Left lung (tissue), 10 donors: Measurements from ENCODE around the gene PLEKHM2. TPM values are rescaled to one million over a fixed set of nuclear protein-coding genes. Genes with fewer than 3 reads are reported as not detected.

ENCODE experiments used
- ATAC-seq: fragments of 200-7000 bp; cut with Tn5 transposase; one replicate; pipeline ENCODE4 v1.9.1; 2020; ENCODE audit warnings: moderate library complexity
- DNase-seq, 4 donors: peaks; one replicate each; pipeline ENCODE4 v3.0.0-alpha.2; 2013 to 2020
- H3K27ac ChIP-seq, 2 donors: fragments of 200-600 bp; sonication (generic) in 1 of 2; one replicate each; pipeline versions ENCODE4 v1.5.0 to v1.8.0; 2020 to 2021
- H3K27me3 ChIP-seq, 2 donors: fragments of 200-600 bp; sonication (generic) in 1 of 2; one replicate each; pipeline versions ENCODE4 v1.5.0 to v1.8.0; 2020 to 2021
- H3K36me3 ChIP-seq, 2 donors: fragments of 200-600 bp; sonication (generic) in 1 of 2; one replicate each; pipeline versions ENCODE4 v1.5.0 to v1.8.0; 2020 to 2021
- H3K4me1 ChIP-seq, 2 donors: fragments of 200-600 bp; one replicate each; pipeline ENCODE4 v1.8.0; 2021
- H3K4me3 ChIP-seq, 2 donors: fragments of 200-600 bp; sonication (generic) in 1 of 2; one replicate each; pipeline versions ENCODE4 v1.5.0 to v1.8.0; 2020 to 2021; ENCODE audit warnings: mild to moderate bottlenecking in 1 of 2
- H3K9me3 ChIP-seq, 2 donors: fragments of 200-600 bp; sonication (generic) in 1 of 2; one replicate each; pipeline versions ENCODE4 v1.5.0 to v1.8.0; 2020 to 2021
- CTCF ChIP-seq, 2 donors: fragments of 200-600 bp; sonication (generic) in 1 of 2; IDR thresholded peaks; one replicate each; pipeline versions ENCODE4 v1.5.0 to v1.8.0; 2021; ENCODE audit warnings: antibody characterized with exemption in 2 of 2
- intact Hi-C, 2 donors: fragments of 100-400 bp; cut with DNase I; formaldehyde crosslinking; loops; one replicate each; pipeline versions ENCODE4 v1.11.2 to v1.14.2; 2022
- polyA plus RNA-seq, 6 donors: library from polyadenylated mRNA; unstranded; fragments of 120-200 nt; gene quantifications; one replicate each; pipeline ENCODE4 v1.2.1, GENCODE V29; 2013; ENCODE audit not compliant: insufficient read length in 6 of 6
- total RNA-seq, 2 donors: library from RNA; stranded (reverse); fragmentation: NEBNext Ultra II Directional; extraction: Animal tissue kit (Norgen Biotek cat#: 25700); gene quantifications; one replicate each; pipeline ENCODE4 v1.2.1, GENCODE V29; 2021
- donor health status: DM: no; HTN: yes; CAD: no.
- donor health status: DM: no; HTN: no; CAD: no.

Gene PLEKHM2
- total and polyA plus RNA-seq, 8 donors, result 51.5 to 86.8 (median 60.1) TPM

GRCh38 chr1:15705184-15705566 lies 21.1 kb downstream of the PLEKHM2 start:
- no peak overlapping the region for H3K4me3 ChIP-seq
- TF ChIP-seq CTCF (IDR thresholded peaks at IDR 0.05), result no peak
- H3K27me3 ChIP-seq, result no peaks in the 10 kb centered on the region
- no peak for DNase-seq
- no peak for ATAC-seq
- H3K9me3 ChIP-seq, result no peaks in the 10 kb centered on the region
- peaks cover 27 to 58% of the 10 kb centered on the region in 2 donors for H3K4me1 ChIP-seq
- no peak overlapping the region for H3K27ac ChIP-seq
- peaks cover 0 to 8% of the 10 kb centered on the region in 2 donors for H3K36me3 ChIP-seq
- intact Hi-C loops, result no loop called here

GRCh38 chr1:15706751-15707150 lies 22.6 kb downstream of the PLEKHM2 start:
- H3K9me3 ChIP-seq, result no peaks in the 10 kb centered on the region
- ATAC-seq, result peak; percentile 83
- intact Hi-C loops, result no loop called here
- TF ChIP-seq CTCF (IDR thresholded peaks at IDR 0.05), result no peak
- H3K27ac ChIP-seq, result peak overlapping the region; percentile 15 to 39
- H3K27me3 ChIP-seq, result no peaks in the 10 kb centered on the region
- peaks cover 22 to 44% of the 10 kb centered on the region in 2 donors for H3K4me1 ChIP-seq
- H3K36me3 ChIP-seq, result peaks cover 0 to 8% of the 10 kb centered on the region in 2 donors
- H3K4me3 ChIP-seq, result no peak overlapping the region
- peak in 2 of 4 donors; percentile 67 to 73 for DNase-seq

GRCh38 chr1:15707239-15707925 lies 23.3 kb downstream of the PLEKHM2 start:
- H3K36me3 ChIP-seq, result peaks cover 0 to 8% of the 10 kb centered on the region in 2 donors
- TF ChIP-seq CTCF (IDR thresholded peaks at IDR 0.05), result no peak
- intact Hi-C loops, result no loop called here
- peaks cover 22 to 38% of the 10 kb centered on the region in 2 donors for H3K4me1 ChIP-seq
- no peaks in the 10 kb centered on the region for H3K9me3 ChIP-seq
- no peak for DNase-seq
- H3K27ac ChIP-seq, result peak overlapping the region in 1 of 2 donors; percentile 39
- H3K4me3 ChIP-seq, result no peak overlapping the region
- no peak for ATAC-seq
- no peaks in the 10 kb centered on the region for H3K27me3 ChIP-seq

- TF ChIP-seq CTCF (IDR thresholded peaks at IDR 0.05), result no peak
- no peaks in the 10 kb centered on the region for H3K27me3 ChIP-seq
- H3K4me1 ChIP-seq, result peaks cover 13 to 28% of the 10 kb centered on the region in 2 donors
- H3K4me3 ChIP-seq, result no peak overlapping the region
- H3K9me3 ChIP-seq, result no peaks in the 10 kb centered on the region
- peaks cover 0 to 8% of the 10 kb centered on the region in 2 donors for H3K36me3 ChIP-seq
- H3K27ac ChIP-seq, result no peak overlapping the region
- DNase-seq (no peak), ATAC-seq (no peak)
- intact Hi-C loops, result no loop called here
Measured at GRCh38 chr1:15708486-15709137, 24.5 kb downstream of the PLEKHM2 start.

- no peak overlapping the region for H3K4me3 ChIP-seq
- ATAC-seq (no peak), DNase-seq (no peak)
- TF ChIP-seq CTCF (IDR thresholded peaks at IDR 0.05), result no peak
- H3K36me3 ChIP-seq, result peaks cover 0 to 8% of the 10 kb centered on the region in 2 donors
- no peak overlapping the region for H3K27ac ChIP-seq
- intact Hi-C loops, result no loop called here
- no peaks in the 10 kb centered on the region for H3K27me3 ChIP-seq
- H3K4me1 ChIP-seq, result peaks cover 9 to 23% of the 10 kb centered on the region in 2 donors
- no peaks in the 10 kb centered on the region for H3K9me3 ChIP-seq
Measured at GRCh38 chr1:15709226-15709625, 25.1 kb downstream of the PLEKHM2 start.
